ENCODE results near the gene CACNA2D2.

DNA sequence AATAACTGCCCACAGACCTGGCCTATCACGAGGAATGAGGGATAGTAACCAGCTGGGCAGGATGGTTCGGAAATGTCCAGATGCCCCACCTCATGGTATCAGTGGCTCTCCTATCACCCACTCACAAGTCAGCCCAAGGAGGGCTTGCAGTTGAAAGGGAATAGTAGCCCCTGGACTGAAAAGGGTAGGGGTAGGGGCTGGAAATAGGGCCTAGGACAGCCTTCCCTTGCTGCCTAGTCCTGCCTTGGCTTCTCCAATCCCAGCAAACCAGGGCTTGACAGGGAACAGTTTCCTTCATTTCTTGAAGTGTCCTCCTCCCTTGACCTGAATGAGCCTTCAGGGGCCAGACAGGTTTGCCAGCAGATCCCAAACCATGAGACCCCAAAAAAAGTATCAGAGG lies 1.2 kb upstream of the CACNA2D2 start:
- TF ChIP-seq CTCF (IDR thresholded peaks at IDR 0.05): no peak
- no peak for TF ChIP-seq POLR2A (IDR thresholded peaks at IDR 0.05)
